ENCODE results near the gene NDUFS6. TPM values are rescaled to one million over a fixed set of nuclear protein-coding genes. Genes with fewer than 3 reads are reported as not detected.

Gene NDUFS6
- total RNA-seq, 4 donors from 2014 or later: 26.5 to 36.9 (median 34.5) TPM

DNA sequence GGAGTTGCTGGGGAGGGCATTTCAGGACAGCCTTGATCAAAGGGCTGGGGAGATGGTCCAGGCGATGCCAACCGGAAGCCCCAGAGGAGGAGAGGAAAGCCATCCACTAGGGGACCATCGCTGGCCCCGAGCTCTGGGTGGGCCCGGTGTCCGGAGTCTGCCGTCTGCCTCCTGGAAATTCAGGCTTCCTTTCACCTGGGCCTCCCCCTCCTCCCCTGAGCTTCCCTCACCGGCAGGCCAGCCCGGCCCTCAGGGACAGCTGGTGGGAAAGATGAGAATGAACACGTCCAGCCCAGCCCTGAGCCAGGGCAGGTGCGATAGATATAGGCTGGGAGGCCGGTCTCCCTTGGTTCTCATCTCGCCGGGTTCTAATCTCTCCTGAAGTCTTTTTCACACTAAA is 64.3 kb downstream of the NDUFS6 start:
- TF ChIP-seq, protein P1, sequence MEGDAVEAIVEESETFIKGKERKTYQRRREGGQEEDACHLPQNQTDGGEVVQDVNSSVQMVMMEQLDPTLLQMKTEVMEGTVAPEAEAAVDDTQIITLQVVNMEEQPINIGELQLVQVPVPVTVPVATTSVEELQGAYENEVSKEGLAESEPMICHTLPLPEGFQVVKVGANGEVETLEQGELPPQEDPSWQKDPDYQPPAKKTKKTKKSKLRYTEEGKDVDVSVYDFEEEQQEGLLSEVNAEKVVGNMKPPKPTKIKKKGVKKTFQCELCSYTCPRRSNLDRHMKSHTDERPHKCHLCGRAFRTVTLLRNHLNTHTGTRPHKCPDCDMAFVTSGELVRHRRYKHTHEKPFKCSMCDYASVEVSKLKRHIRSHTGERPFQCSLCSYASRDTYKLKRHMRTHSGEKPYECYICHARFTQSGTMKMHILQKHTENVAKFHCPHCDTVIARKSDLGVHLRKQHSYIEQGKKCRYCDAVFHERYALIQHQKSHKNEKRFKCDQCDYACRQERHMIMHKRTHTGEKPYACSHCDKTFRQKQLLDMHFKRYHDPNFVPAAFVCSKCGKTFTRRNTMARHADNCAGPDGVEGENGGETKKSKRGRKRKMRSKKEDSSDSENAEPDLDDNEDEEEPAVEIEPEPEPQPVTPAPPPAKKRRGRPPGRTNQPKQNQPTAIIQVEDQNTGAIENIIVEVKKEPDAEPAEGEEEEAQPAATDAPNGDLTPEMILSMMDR (IDR thresholded peaks at IDR 0.05; ENCODE audit: low read depth): no peak

Other genes starting within 250 kb of the NDUFS6 start
- gene MRPL36, start 1.6 kb upstream of the NDUFS6 start, total RNA-seq: 10 to 100 TPM; 27.9 to 56.1 (median 42.7) TPM
- gene IRX4, start 81.5 kb downstream of the NDUFS6 start, total RNA-seq: 1 to 10 TPM in 1 of 4 donors, under 1 TPM in 1, not detected in 2; 0.68 to 3.5 TPM